ENCODE measurements around the gene ID4.
"Not testable (repeated sequence)": the region's sequence is repeated elsewhere in the genome, so short reads cannot be mapped to it uniquely, and the experiment has no call there.

Gene ID4

DNA sequence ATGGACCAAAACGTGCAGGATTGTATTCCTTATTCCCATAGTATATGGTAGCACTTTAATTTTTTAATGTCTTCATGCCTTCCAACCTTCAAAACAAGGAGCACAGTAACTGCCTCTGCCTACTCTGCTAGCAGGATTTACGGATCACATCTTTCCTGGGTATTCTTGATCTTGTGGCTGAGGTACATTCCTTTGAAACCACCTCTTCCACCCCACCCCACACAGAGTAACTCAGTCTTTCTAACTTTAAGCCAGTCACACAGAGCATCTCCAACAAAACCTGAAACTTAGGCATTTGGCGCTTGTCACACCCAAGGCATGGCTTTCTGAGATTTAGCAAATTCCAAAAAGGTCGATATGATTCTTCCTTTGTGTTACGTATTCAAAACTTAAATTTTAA, 2.3 kb upstream of the ID4 start:
- DNase-seq: no peak

- no peak for DNase-seq
These were observed 1.6 kb upstream of the ID4 start for GRCh38 chr6:19835605-19836004.

DNA sequence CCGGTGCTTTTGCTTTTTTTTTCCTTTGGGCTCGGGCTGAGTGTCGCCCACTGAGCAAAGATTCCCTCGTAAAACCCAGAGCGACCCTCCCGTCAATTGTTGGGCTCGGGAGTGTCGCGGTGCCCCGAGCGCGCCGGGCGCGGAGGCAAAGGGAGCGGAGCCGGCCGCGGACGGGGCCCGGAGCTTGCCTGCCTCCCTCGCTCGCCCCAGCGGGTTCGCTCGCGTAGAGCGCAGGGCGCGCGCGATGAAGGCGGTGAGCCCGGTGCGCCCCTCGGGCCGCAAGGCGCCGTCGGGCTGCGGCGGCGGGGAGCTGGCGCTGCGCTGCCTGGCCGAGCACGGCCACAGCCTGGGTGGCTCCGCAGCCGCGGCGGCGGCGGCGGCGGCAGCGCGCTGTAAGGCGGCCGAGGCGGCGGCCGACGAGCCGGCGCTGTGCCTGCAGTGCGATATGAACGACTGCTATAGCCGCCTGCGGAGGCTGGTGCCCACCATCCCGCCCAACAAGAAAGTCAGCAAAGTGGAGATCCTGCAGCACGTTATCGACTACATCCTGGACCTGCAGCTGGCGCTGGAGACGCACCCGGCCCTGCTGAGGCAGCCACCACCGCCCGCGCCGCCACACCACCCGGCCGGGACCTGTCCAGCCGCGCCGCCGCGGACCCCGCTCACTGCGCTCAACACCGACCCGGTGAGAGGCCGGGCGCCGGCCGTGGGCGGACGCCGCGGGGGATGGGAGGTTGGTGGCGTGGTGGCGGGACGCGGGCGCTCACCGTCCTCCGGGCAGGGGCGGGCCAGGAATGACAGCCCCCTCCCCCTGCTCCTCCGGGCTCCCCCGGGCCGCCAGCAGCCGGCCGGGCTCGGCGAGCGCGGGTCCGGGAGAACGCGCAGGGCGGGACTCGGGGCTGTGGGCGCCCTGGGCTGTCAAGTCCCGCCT, 606 bp downstream of the ID4 start:
- no peak for DNase-seq

DNA sequence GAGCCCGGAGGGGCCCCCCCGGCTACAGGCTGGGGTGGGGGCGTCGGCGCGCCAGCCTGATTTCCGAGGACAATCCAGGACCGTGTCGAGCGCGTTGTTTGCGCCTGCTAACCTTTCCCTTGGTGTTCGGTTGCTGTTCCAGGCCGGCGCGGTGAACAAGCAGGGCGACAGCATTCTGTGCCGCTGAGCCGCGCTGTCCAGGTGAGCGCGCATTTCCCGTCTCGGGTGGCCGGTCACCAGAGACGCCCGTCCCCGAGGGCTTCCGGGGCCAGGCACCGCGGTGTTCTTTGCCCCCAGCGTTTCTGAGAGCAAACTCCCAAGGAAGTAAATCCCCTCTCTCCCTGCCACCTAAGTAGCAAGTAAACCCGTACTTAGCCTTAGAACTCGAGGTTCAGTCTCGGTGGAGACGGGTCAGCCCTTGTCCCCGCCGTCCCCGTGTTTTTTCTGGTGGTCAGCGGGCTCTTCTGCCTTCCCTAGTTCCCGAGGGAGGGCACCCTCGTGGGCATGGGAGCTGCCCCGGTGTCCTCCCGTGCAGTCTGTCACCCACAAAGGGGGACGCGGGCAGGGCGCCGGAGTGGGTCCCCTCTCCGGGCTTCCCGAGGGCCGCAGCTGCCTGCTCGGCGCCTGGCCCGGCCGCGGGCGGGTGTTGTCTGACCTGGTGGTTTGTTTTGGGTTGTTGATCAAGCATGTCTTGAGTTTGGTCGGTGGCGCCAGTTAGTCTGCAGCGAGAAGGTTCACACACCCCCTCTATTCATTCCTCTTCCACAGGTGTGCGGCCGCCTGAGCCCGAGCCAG, 1.5 kb downstream of the ID4 start:
- DNase-seq: no peak

GRCh38 chr6:19839237-19839546, 2.0 kb downstream of the ID4 start:
- no peak for DNase-seq

GRCh38 chr6:19839788-19840187, 2.6 kb downstream of the ID4 start:
- no peak for DNase-seq

DNA sequence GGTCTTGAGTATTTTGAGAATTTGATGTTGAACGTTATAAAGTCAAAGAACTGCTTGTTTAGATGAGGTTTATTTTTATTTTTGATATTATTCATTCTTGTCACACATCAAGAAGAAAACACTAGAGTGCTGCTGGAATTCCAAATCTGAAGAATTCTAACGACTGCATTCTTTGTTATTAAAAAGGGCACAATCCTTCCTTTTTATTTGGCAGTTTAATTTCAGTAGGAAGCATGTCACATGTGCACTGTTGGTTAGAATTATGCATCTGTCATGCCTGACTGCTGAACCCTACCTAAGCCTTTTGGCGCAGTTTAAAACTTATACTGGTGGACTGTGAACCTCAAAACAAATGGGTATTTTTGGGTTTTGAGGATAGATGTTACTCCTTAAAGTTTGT, 4.0 kb downstream of the ID4 start:
- DNase-seq: no peak

DNA sequence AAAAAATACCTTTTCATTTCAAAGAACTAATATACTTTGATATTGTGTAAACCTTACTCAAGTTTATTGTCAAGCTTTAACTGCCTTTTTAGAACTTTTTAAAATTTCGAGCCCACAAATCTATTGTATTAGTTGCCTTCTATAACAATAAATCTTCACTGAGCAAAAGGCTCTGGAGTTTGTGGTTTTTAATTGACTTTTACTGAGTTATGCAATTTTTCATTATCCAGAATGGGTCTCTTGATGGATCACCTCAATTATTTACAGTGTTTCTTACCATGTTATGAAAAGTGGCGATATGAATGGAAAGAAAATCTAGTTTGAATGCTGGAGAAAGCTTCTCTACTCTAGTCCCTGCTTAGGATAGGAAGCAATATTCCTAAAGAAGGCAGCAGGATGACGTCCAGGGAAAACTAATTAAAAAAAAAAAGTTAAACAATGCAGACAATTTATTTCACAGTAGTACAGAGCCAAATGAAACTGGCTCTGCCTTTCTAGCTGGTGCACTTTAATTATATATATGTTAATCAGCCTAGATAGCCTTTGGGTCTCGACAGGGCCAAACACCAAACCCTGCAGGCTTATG, 5.0 kb downstream of the ID4 start:
- DNase-seq: no peak

GRCh38 chr6:19844689-19845088, 7.5 kb downstream of the ID4 start:
- DNase-seq: no peak

DNA sequence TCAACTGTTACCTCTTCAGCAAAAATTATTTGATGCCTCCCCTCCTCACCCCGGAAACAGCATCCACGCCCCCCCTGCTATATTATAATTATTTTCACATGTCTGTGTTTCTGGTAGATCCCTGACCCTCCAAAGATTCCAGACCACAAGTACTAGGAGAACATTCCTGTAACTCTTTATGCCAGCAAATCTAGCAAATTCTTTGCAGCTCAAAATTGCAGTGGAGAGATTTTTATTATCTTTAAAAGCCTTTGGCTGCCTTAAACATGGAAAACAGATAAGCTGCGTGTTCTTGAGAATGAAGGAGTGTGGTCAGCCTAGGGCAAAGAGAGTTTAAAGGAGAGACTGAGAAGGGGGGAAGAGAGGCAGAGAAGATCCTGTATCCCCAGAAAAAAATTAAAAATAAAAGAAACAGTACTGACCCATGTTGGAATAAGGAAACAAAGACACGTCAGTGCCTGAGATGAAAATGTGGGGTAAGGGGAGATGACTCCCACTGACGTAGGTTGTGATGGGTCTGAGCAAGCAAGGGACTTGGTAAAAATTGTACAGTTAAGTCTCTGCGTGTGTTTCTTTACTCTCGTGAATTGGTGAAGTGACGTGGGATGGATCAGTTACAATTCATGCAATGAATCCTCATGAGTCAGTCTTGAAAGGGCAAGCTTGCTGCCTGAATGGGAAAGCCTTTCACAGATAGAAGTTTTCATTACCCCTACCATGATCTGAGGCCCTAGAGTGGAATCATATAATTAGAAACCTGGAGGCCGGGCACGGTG, 8.3 kb downstream of the ID4 start:
- DNase-seq: no peak

GRCh38 chr6:19848465-19849029, 11.4 kb downstream of the ID4 start:
- no peak for DNase-seq

GRCh38 chr6:19849196-19849595, 12.0 kb downstream of the ID4 start:
- DNase-seq: no peak

- DNase-seq: no peak
These were observed 12.6 kb downstream of the ID4 start for GRCh38 chr6:19849755-19850154.

- no peak for DNase-seq
These were observed 14.3 kb downstream of the ID4 start for GRCh38 chr6:19851241-19852089.

DNA sequence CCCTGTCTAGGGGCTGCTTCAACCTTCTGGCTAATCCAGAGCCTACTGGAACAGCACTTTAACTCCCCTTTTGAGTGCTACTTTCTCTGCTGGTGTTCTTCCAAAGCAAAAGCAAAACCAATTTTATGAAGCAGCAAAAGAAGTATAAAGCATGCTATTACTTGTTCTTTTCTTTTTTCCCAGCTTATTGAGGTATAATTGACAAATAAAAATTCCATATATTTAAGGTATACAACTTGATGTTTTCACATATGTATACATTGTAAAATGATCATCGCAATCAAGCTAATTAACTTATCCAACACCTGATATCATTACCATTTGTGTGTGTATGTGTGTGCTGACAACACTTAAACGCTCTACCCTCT, 14.9 kb downstream of the ID4 start:
- no peak for DNase-seq

- no peak for DNase-seq
These were observed 15.8 kb downstream of the ID4 start for GRCh38 chr6:19852927-19853326.

GRCh38 chr6:19854421-19855015, 17.3 kb downstream of the ID4 start:
- DNase-seq: not testable (repeated sequence)

GRCh38 chr6:19855536-19855935, 18.4 kb downstream of the ID4 start:
- no peak for DNase-seq

DNA sequence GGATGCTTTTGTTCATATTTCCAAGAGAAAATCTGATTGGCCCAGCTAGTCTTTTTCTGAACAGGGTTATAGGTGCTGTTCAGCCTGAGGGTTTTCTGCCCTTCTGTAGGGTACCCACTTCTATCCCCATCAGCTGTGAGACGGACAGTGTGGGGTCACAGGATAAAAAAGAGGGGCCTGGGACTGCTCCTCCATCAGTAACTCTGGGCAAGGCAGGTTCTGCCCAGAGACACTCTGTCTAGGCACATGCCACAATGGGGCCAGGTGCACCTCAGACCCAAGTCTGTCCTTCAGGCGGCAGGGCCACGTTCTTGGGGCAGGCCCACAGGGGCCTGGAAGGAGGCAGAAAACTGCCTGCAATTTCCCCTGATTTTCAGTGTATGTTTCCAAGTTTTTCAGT, 20.0 kb downstream of the ID4 start:
- DNase-seq: no peak

GRCh38 chr6:19857703-19858102, 20.5 kb downstream of the ID4 start:
- DNase-seq: no peak

GRCh38 chr6:19860235-19860877, 23.2 kb downstream of the ID4 start:
- DNase-seq: no peak

Data from stimulated activated CD8-positive, alpha-beta memory T cell treated with anti-CD3 and anti-CD28 coated beads, Interleukin-4, amount 100 ng/mL, for 48 hours (primary cell).